ENCODE results near the gene TSPAN10. TPM values are rescaled to one million over a fixed set of nuclear protein-coding genes. Genes with fewer than 3 reads are reported as not detected.

Gene TSPAN10
- total and polyA plus RNA-seq, 9 of the 15 experiments (the other 6 are each of a cell fraction or from before 2014, with no cell fraction given): 0.05 to 0.31 (median 0.13) TPM; not detected in 1

DNA sequence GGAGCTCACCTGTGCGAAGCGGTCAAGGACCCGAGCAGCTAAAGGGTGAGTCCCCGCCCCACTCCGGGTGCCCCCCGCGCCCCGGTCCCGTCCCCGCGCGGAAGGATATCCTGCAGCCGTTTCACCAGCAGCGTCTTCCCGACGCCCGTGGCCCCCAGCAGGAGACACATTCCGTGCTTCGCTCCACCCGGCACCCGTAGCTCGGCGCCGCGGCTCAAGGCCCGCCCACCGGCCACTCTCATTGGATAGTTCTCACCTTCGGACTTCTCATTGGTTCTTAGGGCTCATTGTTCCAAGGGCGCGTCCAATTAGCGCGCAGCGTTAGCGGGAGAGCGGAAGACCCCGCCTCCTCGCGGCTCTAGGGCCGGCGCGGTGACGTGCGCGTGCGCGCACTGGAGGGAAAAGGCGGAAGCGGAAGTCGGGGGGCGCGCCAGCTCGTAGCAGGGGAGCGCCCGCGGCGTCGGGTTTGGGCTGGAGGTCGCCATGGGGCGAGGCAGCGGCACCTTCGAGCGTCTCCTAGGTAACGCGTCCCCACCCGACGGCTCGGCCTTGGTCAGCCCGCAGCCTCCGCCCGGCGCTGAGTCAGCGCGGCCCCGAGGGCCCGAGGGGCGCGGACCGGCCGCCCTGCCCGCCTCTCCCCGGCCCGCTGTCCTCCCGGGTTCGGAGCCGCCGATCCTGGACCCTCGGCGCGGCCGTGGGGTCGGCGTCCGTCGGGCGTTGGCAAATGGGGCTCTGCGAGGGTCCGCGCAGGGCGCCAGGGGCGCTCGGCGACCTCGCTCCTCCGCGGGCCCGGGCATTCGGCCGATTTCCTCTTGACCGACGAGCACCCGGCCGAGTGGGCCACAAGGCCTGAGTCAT is 46.8 kb downstream of the TSPAN10 start, which contains the start of the genes ARL16 and HGS (continued):
- TF ChIP-seq ZNF644 (tag; IDR thresholded peaks at IDR 0.05; ENCODE audit: low read depth) (no peak), ZNF407 (IDR thresholded peaks at IDR 0.05; ENCODE audit: low read depth) (peak; percentile 99), L3MBTL2 (IDR thresholded peaks at IDR 0.05) (no peak), RBM25 (IDR thresholded peaks at IDR 0.05; ENCODE audit: low read depth, low read length, severe bottlenecking) (peak; percentile 100)
- TF ChIP-seq, protein P1, sequence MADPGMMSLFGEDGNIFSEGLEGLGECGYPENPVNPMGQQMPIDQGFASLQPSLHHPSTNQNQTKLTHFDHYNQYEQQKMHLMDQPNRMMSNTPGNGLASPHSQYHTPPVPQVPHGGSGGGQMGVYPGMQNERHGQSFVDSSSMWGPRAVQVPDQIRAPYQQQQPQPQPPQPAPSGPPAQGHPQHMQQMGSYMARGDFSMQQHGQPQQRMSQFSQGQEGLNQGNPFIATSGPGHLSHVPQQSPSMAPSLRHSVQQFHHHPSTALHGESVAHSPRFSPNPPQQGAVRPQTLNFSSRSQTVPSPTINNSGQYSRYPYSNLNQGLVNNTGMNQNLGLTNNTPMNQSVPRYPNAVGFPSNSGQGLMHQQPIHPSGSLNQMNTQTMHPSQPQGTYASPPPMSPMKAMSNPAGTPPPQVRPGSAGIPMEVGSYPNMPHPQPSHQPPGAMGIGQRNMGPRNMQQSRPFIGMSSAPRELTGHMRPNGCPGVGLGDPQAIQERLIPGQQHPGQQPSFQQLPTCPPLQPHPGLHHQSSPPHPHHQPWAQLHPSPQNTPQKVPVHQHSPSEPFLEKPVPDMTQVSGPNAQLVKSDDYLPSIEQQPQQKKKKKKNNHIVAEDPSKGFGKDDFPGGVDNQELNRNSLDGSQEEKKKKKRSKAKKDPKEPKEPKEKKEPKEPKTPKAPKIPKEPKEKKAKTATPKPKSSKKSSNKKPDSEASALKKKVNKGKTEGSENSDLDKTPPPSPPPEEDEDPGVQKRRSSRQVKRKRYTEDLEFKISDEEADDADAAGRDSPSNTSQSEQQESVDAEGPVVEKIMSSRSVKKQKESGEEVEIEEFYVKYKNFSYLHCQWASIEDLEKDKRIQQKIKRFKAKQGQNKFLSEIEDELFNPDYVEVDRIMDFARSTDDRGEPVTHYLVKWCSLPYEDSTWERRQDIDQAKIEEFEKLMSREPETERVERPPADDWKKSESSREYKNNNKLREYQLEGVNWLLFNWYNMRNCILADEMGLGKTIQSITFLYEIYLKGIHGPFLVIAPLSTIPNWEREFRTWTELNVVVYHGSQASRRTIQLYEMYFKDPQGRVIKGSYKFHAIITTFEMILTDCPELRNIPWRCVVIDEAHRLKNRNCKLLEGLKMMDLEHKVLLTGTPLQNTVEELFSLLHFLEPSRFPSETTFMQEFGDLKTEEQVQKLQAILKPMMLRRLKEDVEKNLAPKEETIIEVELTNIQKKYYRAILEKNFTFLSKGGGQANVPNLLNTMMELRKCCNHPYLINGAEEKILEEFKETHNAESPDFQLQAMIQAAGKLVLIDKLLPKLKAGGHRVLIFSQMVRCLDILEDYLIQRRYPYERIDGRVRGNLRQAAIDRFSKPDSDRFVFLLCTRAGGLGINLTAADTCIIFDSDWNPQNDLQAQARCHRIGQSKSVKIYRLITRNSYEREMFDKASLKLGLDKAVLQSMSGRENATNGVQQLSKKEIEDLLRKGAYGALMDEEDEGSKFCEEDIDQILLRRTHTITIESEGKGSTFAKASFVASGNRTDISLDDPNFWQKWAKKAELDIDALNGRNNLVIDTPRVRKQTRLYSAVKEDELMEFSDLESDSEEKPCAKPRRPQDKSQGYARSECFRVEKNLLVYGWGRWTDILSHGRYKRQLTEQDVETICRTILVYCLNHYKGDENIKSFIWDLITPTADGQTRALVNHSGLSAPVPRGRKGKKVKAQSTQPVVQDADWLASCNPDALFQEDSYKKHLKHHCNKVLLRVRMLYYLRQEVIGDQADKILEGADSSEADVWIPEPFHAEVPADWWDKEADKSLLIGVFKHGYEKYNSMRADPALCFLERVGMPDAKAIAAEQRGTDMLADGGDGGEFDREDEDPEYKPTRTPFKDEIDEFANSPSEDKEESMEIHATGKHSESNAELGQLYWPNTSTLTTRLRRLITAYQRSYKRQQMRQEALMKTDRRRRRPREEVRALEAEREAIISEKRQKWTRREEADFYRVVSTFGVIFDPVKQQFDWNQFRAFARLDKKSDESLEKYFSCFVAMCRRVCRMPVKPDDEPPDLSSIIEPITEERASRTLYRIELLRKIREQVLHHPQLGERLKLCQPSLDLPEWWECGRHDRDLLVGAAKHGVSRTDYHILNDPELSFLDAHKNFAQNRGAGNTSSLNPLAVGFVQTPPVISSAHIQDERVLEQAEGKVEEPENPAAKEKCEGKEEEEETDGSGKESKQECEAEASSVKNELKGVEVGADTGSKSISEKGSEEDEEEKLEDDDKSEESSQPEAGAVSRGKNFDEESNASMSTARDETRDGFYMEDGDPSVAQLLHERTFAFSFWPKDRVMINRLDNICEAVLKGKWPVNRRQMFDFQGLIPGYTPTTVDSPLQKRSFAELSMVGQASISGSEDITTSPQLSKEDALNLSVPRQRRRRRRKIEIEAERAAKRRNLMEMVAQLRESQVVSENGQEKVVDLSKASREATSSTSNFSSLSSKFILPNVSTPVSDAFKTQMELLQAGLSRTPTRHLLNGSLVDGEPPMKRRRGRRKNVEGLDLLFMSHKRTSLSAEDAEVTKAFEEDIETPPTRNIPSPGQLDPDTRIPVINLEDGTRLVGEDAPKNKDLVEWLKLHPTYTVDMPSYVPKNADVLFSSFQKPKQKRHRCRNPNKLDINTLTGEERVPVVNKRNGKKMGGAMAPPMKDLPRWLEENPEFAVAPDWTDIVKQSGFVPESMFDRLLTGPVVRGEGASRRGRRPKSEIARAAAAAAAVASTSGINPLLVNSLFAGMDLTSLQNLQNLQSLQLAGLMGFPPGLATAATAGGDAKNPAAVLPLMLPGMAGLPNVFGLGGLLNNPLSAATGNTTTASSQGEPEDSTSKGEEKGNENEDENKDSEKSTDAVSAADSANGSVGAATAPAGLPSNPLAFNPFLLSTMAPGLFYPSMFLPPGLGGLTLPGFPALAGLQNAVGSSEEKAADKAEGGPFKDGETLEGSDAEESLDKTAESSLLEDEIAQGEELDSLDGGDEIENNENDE (IDR thresholded peaks at IDR 0.05; ENCODE audit: low read depth, low read length): no peak
